Measurements from ENCODE around the gene RASSF7. TPM values are rescaled to one million over a fixed set of nuclear protein-coding genes. Genes with fewer than 3 reads are reported as not detected.

The RASSF7 gene
- total and polyA plus RNA-seq, 7 experiments from 2014 or later = 20.0 to 45.4 (median 35.5) TPM

GRCh38 chr11:603154-603553 is 42.4 kb downstream of the RASSF7 start:
- Histone ChIP-seq H3K4me3 (ENCODE audit: low read length) (no peak overlapping the region), H3K27me3 (ENCODE audit: control insufficient read depth in 2 of 2, insufficient read depth in 2 of 2, low read length in 2 of 2) (no peaks in the 10 kb centered on the region), H3K9me3 (ENCODE audit: control insufficient read depth in 2 of 3, low read length in 3 of 3) (no peaks in the 10 kb centered on the region), H3K4me1 (ENCODE audit: control insufficient read depth in 2 of 2, insufficient read depth in 2 of 2, low read length in 2 of 2) (no peaks in the 10 kb centered on the region), H3K27ac (ENCODE audit: low read depth, low read length) (no peak overlapping the region), H3K36me3 (ENCODE audit: control insufficient read depth in 2 of 3, insufficient read depth in 3 of 3, low read length in 3 of 3) (peaks cover 4 to 92% (median 28%) of the 10 kb centered on the region in 3 experiments)
- no peaks in the 10 kb centered on the region for H3K9me3 Mint-ChIP-seq
- H3K27ac Mint-ChIP-seq = no peak overlapping the region
- H3K27me3 Mint-ChIP-seq = no peaks in the 10 kb centered on the region
- POLR2A ChIA-PET = no interaction called here
- ATAC-seq (no peak), DNase-seq (no peak)
- no peaks in the 10 kb centered on the region for H3K4me1 Mint-ChIP-seq
- intact Hi-C loops (cut with micrococcal nuclease) = no loop called here
- no peak overlapping the region for H3K4me3 Mint-ChIP-seq
- CTCF ChIA-PET = no interaction called here
- peaks cover 4 to 28% (median 8%) of the 10 kb centered on the region in 5 donors for H3K36me3 Mint-ChIP-seq

DNA sequence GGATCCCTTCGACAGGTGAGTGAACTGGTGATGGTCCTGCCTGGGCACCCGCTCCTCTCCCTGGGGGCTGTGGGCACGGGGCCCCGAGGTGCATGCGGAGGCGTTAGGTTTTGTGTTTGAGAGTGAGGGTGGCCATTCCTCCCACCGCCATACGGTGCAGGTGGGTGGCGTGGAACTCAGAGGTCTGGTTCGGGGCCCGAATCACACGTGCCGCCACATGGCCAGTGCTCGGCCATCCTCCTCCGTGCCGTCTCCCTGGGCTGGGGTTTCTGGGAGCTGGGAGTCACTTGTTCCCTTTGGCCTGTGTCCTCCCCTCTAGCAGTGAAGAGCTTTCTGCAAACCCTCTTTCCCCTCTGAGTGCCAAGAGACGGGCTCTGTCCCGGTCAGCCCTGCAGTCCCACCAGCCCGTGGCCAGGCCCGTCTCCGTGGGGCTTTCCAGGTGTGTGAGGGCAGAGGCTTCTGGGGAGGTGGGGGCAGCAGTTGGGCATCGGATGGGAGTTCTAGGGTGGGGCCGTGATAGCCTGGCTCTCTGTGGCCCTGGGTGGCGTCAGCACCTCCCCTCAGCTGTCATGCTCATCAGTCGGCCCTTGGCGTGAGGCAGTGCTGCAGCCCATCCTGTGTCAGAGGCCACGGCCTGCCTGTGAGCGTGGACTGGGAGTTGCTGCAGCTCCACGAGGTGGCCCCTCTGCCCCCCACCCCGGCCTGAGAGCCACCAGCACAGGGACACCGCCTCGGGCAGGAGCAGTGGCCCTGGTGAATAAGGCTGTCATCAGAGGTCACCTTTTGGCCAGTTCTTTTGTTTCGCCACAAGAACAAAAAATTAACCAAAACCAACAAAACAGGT is 44.7 kb downstream of the RASSF7 start:
- DNase-seq (no peak), ATAC-seq (no peak)
- Mint-ChIP-seq H3K4me3 (no peak overlapping the region), H3K27ac (no peak overlapping the region), H3K4me1 (no peaks in the 10 kb centered on the region), H3K27me3 (no peaks in the 10 kb centered on the region), H3K36me3 (peaks cover 4 to 26% (median 5%) of the 10 kb centered on the region in 5 donors), H3K9me3 (no peaks in the 10 kb centered on the region)
- no peaks in the 10 kb centered on the region for H3K4me1 ChIP-seq (ENCODE audit: control insufficient read depth in 2 of 2, insufficient read depth in 2 of 2, low read length in 2 of 2)
- ChIA-PET POLR2A (interaction anchor here (0.7 to 1.0 kb wide), 2 partner anchors 68 to 354 kb away, joined by 3 read pairs; partner anchors contain the start of gene LRRC56), CTCF (no interaction called here)
- no peaks in the 10 kb centered on the region for H3K27me3 ChIP-seq (ENCODE audit: control insufficient read depth in 2 of 2, insufficient read depth in 2 of 2, low read length in 2 of 2)
- peaks cover 0 to 96% (median 27%) of the 10 kb centered on the region in 3 experiments for H3K36me3 ChIP-seq (ENCODE audit: control insufficient read depth in 2 of 3, insufficient read depth in 3 of 3, low read length in 3 of 3)
- H3K4me3 ChIP-seq (ENCODE audit: low read length) = no peak overlapping the region
- intact Hi-C loops (cut with micrococcal nuclease) = no loop called here
- H3K27ac ChIP-seq (ENCODE audit: low read depth, low read length) = no peak overlapping the region
- H3K9me3 ChIP-seq (ENCODE audit: control insufficient read depth in 2 of 3, low read length in 3 of 3) = no peaks in the 10 kb centered on the region

- intact Hi-C loops (cut with micrococcal nuclease) = no loop called here
- no peaks in the 10 kb centered on the region for H3K9me3 Mint-ChIP-seq
- Histone ChIP-seq H3K36me3 (ENCODE audit: control insufficient read depth in 2 of 3, insufficient read depth in 3 of 3, low read length in 3 of 3) (peaks cover 0 to 98% (median 32%) of the 10 kb centered on the region in 3 experiments), H3K4me3 (ENCODE audit: low read length) (no peak overlapping the region), H3K27ac (ENCODE audit: low read depth, low read length) (no peak overlapping the region), H3K4me1 (ENCODE audit: control insufficient read depth in 2 of 2, insufficient read depth in 2 of 2, low read length in 2 of 2) (no peaks in the 10 kb centered on the region), H3K9me3 (ENCODE audit: control insufficient read depth in 2 of 3, low read length in 3 of 3) (no peaks in the 10 kb centered on the region), H3K27me3 (ENCODE audit: control insufficient read depth in 2 of 2, insufficient read depth in 2 of 2, low read length in 2 of 2) (no peaks in the 10 kb centered on the region)
- H3K4me3 Mint-ChIP-seq = no peak overlapping the region
- no peak overlapping the region for H3K27ac Mint-ChIP-seq
- no peak for ATAC-seq
- POLR2A ChIA-PET = no interaction called here
- H3K27me3 Mint-ChIP-seq = no peaks in the 10 kb centered on the region
- peaks cover 0 to 2% (median 0%) of the 10 kb centered on the region in 7 donors for H3K4me1 Mint-ChIP-seq
- CTCF ChIA-PET = no interaction called here
- DNase-seq = no peak
- peaks cover 3 to 30% (median 5%) of the 10 kb centered on the region in 5 donors for H3K36me3 Mint-ChIP-seq
These were observed 45.5 kb downstream of the RASSF7 start for GRCh38 chr11:606245-606644.

DNA sequence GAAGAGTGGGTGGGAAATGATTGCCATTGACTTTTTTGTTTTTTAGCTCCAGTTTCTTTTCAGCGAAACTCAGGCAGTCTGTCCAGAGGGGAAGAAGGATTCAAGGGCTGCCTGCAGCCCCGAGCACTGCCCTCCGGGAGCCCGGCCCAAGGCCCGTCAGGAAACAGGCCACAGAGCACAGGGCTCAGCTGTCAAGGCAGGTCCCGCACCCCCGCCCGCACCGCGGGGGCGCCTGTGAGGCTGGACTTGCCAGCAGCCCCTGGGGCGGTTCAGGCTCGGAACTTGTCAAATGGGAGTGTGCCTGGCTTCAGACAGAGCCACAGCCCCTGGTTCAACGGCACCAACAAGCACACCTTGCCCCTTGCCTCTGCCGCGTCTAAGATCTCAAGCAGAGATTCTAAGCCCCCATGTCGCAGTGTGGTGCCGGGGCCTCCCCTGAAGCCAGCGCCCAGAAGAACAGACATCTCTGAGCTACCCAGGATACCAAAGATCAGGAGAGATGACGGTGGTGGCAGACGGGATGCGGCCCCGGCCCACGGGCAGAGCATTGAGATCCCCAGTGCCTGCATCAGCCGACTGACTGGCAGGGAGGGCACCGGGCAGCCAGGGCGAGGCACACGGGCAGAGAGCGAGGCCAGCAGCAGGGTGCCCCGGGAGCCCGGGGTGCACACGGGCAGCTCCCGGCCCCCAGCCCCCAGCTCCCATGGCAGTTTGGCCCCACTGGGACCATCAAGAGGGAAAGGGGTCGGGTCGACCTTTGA is 46.4 kb downstream of the RASSF7 start:
- peak overlapping the region in 1 of 9 donors; percentile 42 for H3K27ac Mint-ChIP-seq
- peaks cover 0 to 22% (median 5%) of the 10 kb centered on the region in 5 donors for H3K36me3 Mint-ChIP-seq
- DNase-seq (no peak), ATAC-seq (no peak)
- H3K27me3 Mint-ChIP-seq = no peaks in the 10 kb centered on the region
- H3K9me3 Mint-ChIP-seq = no peaks in the 10 kb centered on the region
- ChIA-PET POLR2A (no interaction called here), CTCF (no interaction called here)
- H3K27me3 ChIP-seq (ENCODE audit: control insufficient read depth in 2 of 2, insufficient read depth in 2 of 2, low read length in 2 of 2) = no peaks in the 10 kb centered on the region
- H3K27ac ChIP-seq (ENCODE audit: low read depth, low read length) = no peak overlapping the region
- intact Hi-C loops (cut with micrococcal nuclease) = no loop called here
- H3K9me3 ChIP-seq (ENCODE audit: control insufficient read depth in 2 of 3, low read length in 3 of 3) = no peaks in the 10 kb centered on the region
- H3K4me3 ChIP-seq (ENCODE audit: low read length) = no peak overlapping the region
- no peak overlapping the region for H3K4me3 Mint-ChIP-seq
- no peaks in the 10 kb centered on the region for H3K4me1 ChIP-seq (ENCODE audit: control insufficient read depth in 2 of 2, insufficient read depth in 2 of 2, low read length in 2 of 2)
- peaks cover 0 to 5% (median 2%) of the 10 kb centered on the region in 7 donors for H3K4me1 Mint-ChIP-seq
- H3K36me3 ChIP-seq (ENCODE audit: control insufficient read depth in 2 of 3, insufficient read depth in 3 of 3, low read length in 3 of 3) = peaks cover 0 to 98% (median 35%) of the 10 kb centered on the region in 3 experiments

GRCh38 chr11:607971-608659 is 47.3 kb downstream of the RASSF7 start:
- peaks cover 0 to 98% (median 39%) of the 10 kb centered on the region in 3 experiments for H3K36me3 ChIP-seq (ENCODE audit: control insufficient read depth in 2 of 3, insufficient read depth in 3 of 3, low read length in 3 of 3)
- ChIA-PET POLR2A (interaction anchor here (0.6 to 1.1 kb wide), 2 partner anchors 50 to 351 kb away, joined by 4 to 6 read pairs; no protein-coding TSS in a partner anchor), CTCF (interaction anchor here (1.0 kb wide), 1 partner anchor 54 kb away, joined by 3 read pairs; no protein-coding TSS in a partner anchor)
- H3K9me3 Mint-ChIP-seq = no peaks in the 10 kb centered on the region
- H3K27ac ChIP-seq (ENCODE audit: low read depth, low read length) = no peak overlapping the region
- DNase-seq = no peak
- no peaks in the 10 kb centered on the region for H3K27me3 Mint-ChIP-seq
- H3K4me1 ChIP-seq (ENCODE audit: control insufficient read depth in 2 of 2, insufficient read depth in 2 of 2, low read length in 2 of 2) = peaks cover 0 to 2% of the 10 kb centered on the region in 2 donors
- H3K4me1 Mint-ChIP-seq = peaks cover 0 to 9% (median 5%) of the 10 kb centered on the region in 7 donors
- no peaks in the 10 kb centered on the region for H3K27me3 ChIP-seq (ENCODE audit: control insufficient read depth in 2 of 2, insufficient read depth in 2 of 2, low read length in 2 of 2)
- H3K4me3 ChIP-seq (ENCODE audit: low read length) = no peak overlapping the region
- H3K36me3 Mint-ChIP-seq = peaks cover 0 to 21% (median 5%) of the 10 kb centered on the region in 5 donors
- ATAC-seq = no peak
- no peak overlapping the region for H3K4me3 Mint-ChIP-seq
- H3K27ac Mint-ChIP-seq = peak overlapping the region in 3 of 9 donors; percentile 18 to 83 (median 56)
- intact Hi-C loops (cut with micrococcal nuclease) = no loop called here
- H3K9me3 ChIP-seq (ENCODE audit: control insufficient read depth in 2 of 3, low read length in 3 of 3) = no peaks in the 10 kb centered on the region

DNA sequence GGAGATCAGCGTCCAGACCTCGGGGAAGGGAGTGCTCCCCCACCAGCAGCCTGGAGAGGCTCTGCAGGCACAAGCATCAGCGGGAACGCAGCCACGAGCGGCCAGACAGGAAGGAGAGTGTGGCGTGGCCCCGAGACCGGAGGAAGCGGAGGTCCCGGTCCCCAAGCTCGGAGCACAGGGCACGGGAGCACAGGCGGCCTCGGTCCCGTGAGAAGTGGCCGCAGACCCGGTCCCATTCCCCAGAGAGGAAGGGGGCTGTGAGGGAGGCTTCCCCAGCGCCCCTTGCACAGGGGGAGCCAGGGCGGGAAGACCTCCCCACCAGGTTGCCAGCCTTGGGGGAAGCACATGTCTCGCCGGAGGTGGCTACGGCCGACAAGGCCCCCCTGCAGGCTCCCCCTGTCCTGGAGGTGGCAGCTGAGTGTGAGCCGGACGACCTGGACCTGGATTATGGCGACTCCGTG is 48.1 kb downstream of the RASSF7 start:
- H3K4me1 Mint-ChIP-seq = peaks cover 0 to 9% (median 5%) of the 10 kb centered on the region in 7 donors
- CTCF ChIA-PET = interaction anchor here (1.0 kb wide), 1 partner anchor 53 kb away, joined by 3 read pairs; no protein-coding TSS in a partner anchor
- H3K27me3 ChIP-seq (ENCODE audit: control insufficient read depth in 2 of 2, insufficient read depth in 2 of 2, low read length in 2 of 2) = no peaks in the 10 kb centered on the region
- intact Hi-C loops (cut with micrococcal nuclease) = no loop called here
- peaks cover 2 to 8% of the 10 kb centered on the region in 2 donors for H3K4me1 ChIP-seq (ENCODE audit: control insufficient read depth in 2 of 2, insufficient read depth in 2 of 2, low read length in 2 of 2)
- H3K27me3 Mint-ChIP-seq = no peaks in the 10 kb centered on the region
- no peak overlapping the region for H3K27ac ChIP-seq (ENCODE audit: low read depth, low read length)
- peaks cover 0 to 95% (median 37%) of the 10 kb centered on the region in 3 experiments for H3K36me3 ChIP-seq (ENCODE audit: control insufficient read depth in 2 of 3, insufficient read depth in 3 of 3, low read length in 3 of 3)
- peak overlapping the region in 2 of 9 donors; percentile 56 to 83 for H3K27ac Mint-ChIP-seq
- peak in 1 of 9 donors; percentile 22 for DNase-seq
- no peak overlapping the region for H3K4me3 ChIP-seq (ENCODE audit: low read length)
- H3K36me3 Mint-ChIP-seq = peaks cover 0 to 20% (median 5%) of the 10 kb centered on the region in 5 donors
- H3K9me3 Mint-ChIP-seq = no peaks in the 10 kb centered on the region
- POLR2A ChIA-PET = interaction anchor here (0.6 to 1.1 kb wide), 2 partner anchors 51 to 352 kb away, joined by 4 to 6 read pairs; no protein-coding TSS in a partner anchor
- ATAC-seq = no peak
- no peaks in the 10 kb centered on the region for H3K9me3 ChIP-seq (ENCODE audit: control insufficient read depth in 2 of 3, low read length in 3 of 3)
- H3K4me3 Mint-ChIP-seq = no peak overlapping the region

All from naive thymus-derived CD4-positive, alpha-beta T cell (primary cell).